GM12865 (cell line): ENCODE results near the gene PARP3.
"Not testable (repeated sequence)": the region's sequence is repeated elsewhere in the genome, so short reads cannot be mapped to it uniquely, and the experiment has no call there.

Source experiments
- DNase-seq: peaks from one replicate; pipeline ENCODE4 v3.0.0; 2010; ENCODE audit warnings: low read depth
- H3K4me3 ChIP-seq: 2 replicates; pipeline ENCODE4 v1.5.1; 2011; ENCODE audit warnings: mild to moderate bottlenecking, low read depth, low read length, control low read depth
- CTCF ChIP-seq: IDR thresholded peaks from 2 replicates; pipeline ENCODE4 v1.5.1; 2011; ENCODE audit warnings: low read length, control low read depth, low read depth, inconsistent platforms; ENCODE audit not compliant: insufficient read depth; ENCODE audit errors: missing control alignments

Gene PARP3

GRCh38 chr3:51904034-51904823, 37.9 kb upstream of the PARP3 start:
- H3K4me3 ChIP-seq = no peak overlapping the region
- TF ChIP-seq CTCF = no peak
- DNase-seq = no peak

- no peak for DNase-seq
- TF ChIP-seq CTCF = no peak
- H3K4me3 ChIP-seq = no peak overlapping the region
Observed at GRCh38 chr3:51908026-51908425, 34.1 kb upstream of the PARP3 start.

GRCh38 chr3:51916418-51916817, 25.7 kb upstream of the PARP3 start:
- TF ChIP-seq CTCF = no peak
- no peak overlapping the region for H3K4me3 ChIP-seq
- no peak for DNase-seq

- no peak for TF ChIP-seq CTCF
- no peak for DNase-seq
- H3K4me3 ChIP-seq = no peak overlapping the region
Observed at GRCh38 chr3:51921081-51921578, 21.0 kb upstream of the PARP3 start.

- H3K4me3 ChIP-seq = no peak overlapping the region
- DNase-seq = no peak
- TF ChIP-seq CTCF = no peak
Observed at GRCh38 chr3:51927061-51927977, 14.8 kb upstream of the PARP3 start.

- H3K4me3 ChIP-seq = no peak overlapping the region
- no peak for DNase-seq
- no peak for TF ChIP-seq CTCF
Observed at GRCh38 chr3:51928438-51928837, 13.7 kb upstream of the PARP3 start.

- H3K4me3 ChIP-seq, DNase-seq: not testable (repeated sequence)
Observed at GRCh38 chr3:51928981-51929380, 13.2 kb upstream of the PARP3 start.
